Trophoblast cell (in vitro differentiated cells and primary cell): ENCODE results near the gene JAM3.

ENCODE experiments used
- DNase-seq, 2 donors: peaks; one replicate each; pipeline ENCODE4 v3.0.0-alpha.2; 2016
- H2AFZ ChIP-seq: 2 replicates; pipeline ENCODE4 v1.6.1; 2013; ENCODE audit warnings: low read length, moderate library complexity, mild to moderate bottlenecking; ENCODE audit not compliant: insufficient read depth, poor library complexity
- H2AK5ac ChIP-seq: 2 replicates; pipeline ENCODE4 v1.6.1; 2013; ENCODE audit warnings: mild to moderate bottlenecking, low read length
- H2BK120ac ChIP-seq: 2 replicates; pipeline ENCODE4 v1.6.1; 2013; ENCODE audit warnings: low read length, mild to moderate bottlenecking, moderate library complexity; ENCODE audit not compliant: insufficient read depth, poor library complexity
- H2BK12ac ChIP-seq: 2 replicates; pipeline ENCODE4 v1.6.1; 2013; ENCODE audit warnings: mild to moderate bottlenecking, low read length, moderate library complexity
- H2BK5ac ChIP-seq: 2 replicates; pipeline ENCODE4 v1.6.1; 2013; ENCODE audit warnings: low read length, low read depth, moderate library complexity, mild to moderate bottlenecking; ENCODE audit not compliant: poor library complexity
- H3K14ac ChIP-seq: 2 replicates; pipeline ENCODE4 v1.6.1; 2013; ENCODE audit warnings: mild to moderate bottlenecking, low read length
- H3K18ac ChIP-seq: 2 replicates; pipeline ENCODE4 v1.6.1; 2013; ENCODE audit warnings: mild to moderate bottlenecking, low read length
- H3K23ac ChIP-seq: 2 replicates; pipeline ENCODE4 v1.6.1; 2013; ENCODE audit warnings: low read length
- H3K27ac ChIP-seq: 2 replicates; pipeline ENCODE4 v1.5.1; 2013; ENCODE audit warnings: low read depth, mild to moderate bottlenecking, inconsistent platforms, low read length, moderate library complexity
- H3K27me3 ChIP-seq: 2 replicates; pipeline ENCODE4 v1.6.1; 2013; ENCODE audit warnings: inconsistent platforms, mild to moderate bottlenecking, low read length, moderate library complexity; ENCODE audit not compliant: insufficient read depth
- H3K36me3 ChIP-seq, 2 experiments: 1 replicate in 1 of 2; 2 replicates in 1 of 2; pipeline ENCODE4 v1.6.1; 2013; ENCODE audit warnings: low read length in 2 of 2, mild to moderate bottlenecking in 2 of 2, moderate library complexity in 1 of 2; ENCODE audit not compliant: insufficient read depth in 2 of 2, control insufficient read depth in 1 of 2
- H3K4ac ChIP-seq: 2 replicates; pipeline ENCODE4 v1.6.1; 2013; ENCODE audit warnings: low read depth, mild to moderate bottlenecking, low read length, moderate library complexity
- H3K4me1 ChIP-seq, 2 experiments: 1 replicate in 1 of 2; 2 replicates in 1 of 2; pipeline ENCODE4 v1.6.1; 2013; ENCODE audit warnings: low read length in 2 of 2, mild to moderate bottlenecking in 2 of 2, moderate library complexity in 1 of 2; ENCODE audit not compliant: insufficient read depth in 2 of 2, control insufficient read depth in 1 of 2
- H3K4me2 ChIP-seq: 2 replicates; pipeline ENCODE4 v1.6.1; 2013; ENCODE audit warnings: inconsistent platforms, mild to moderate bottlenecking, low read length, moderate library complexity
- H3K4me3 ChIP-seq: 2 replicates; pipeline ENCODE4 v1.5.1; 2013; ENCODE audit warnings: mild to moderate bottlenecking, low read depth, low read length, inconsistent platforms
- H3K79me1 ChIP-seq: one replicate; pipeline ENCODE4 v1.6.1; 2013; ENCODE audit warnings: low read length
- H3K79me2 ChIP-seq: 2 replicates; pipeline ENCODE4 v1.6.1; 2013; ENCODE audit warnings: low read length, mild to moderate bottlenecking; ENCODE audit not compliant: control insufficient read depth, insufficient read depth, poor library complexity
- H3K9ac ChIP-seq: 2 replicates; pipeline ENCODE4 v1.6.1; 2013; ENCODE audit warnings: mild to moderate bottlenecking, low read length
- H3K9me3 ChIP-seq: 2 replicates; pipeline ENCODE4 v1.6.1; 2013; ENCODE audit warnings: low read depth, mild to moderate bottlenecking, control low read depth, inconsistent platforms, low read length; ENCODE audit not compliant: insufficient read depth
- H4K12ac ChIP-seq: 2 replicates; pipeline ENCODE4 v1.6.1; 2013; ENCODE audit warnings: low read depth, mild to moderate bottlenecking, low read length, moderate library complexity
- H4K8ac ChIP-seq: 2 replicates; pipeline ENCODE4 v1.6.1; 2013; ENCODE audit warnings: low read depth, mild to moderate bottlenecking, low read length, moderate library complexity
- H4K91ac ChIP-seq: one replicate; pipeline ENCODE4 v1.6.1; 2013; ENCODE audit warnings: low read depth, mild to moderate bottlenecking, low read length, moderate library complexity
- WGBS: extraction: QIAGEN DNeasy Blood & Tissue Kit; methylation state at CpG from one replicate; pipeline ENCODE4 v1.1.7; 2013; ENCODE audit warnings: missing lambda C conversion rate; ENCODE audit not compliant: insufficient read length, insufficient coverage; ENCODE audit errors: extremely low coverage; 5-methylcytosine and 5-hydroxymethylcytosine counted together

JAM3 gene

GRCh38 chr11:134036492-134037045 is 32.3 kb upstream of the JAM3 start:
- Histone ChIP-seq H3K4ac (no peak overlapping the region), H2BK5ac (no peak overlapping the region), H3K36me3 (no peaks in the 10 kb centered on the region), H3K79me2 (no peaks in the 10 kb centered on the region), H3K23ac (no peak overlapping the region), H2BK120ac (no peak overlapping the region), H3K4me2 (peak overlapping the region; percentile 76), H3K4me1 (peaks cover 8 to 15% of the 10 kb centered on the region in 2 experiments), H2AK5ac (no peak overlapping the region), H4K12ac (peak overlapping the region; percentile 65), H3K9me3 (no peaks in the 10 kb centered on the region), H3K14ac (no peak overlapping the region), H2BK12ac (no peak overlapping the region), H3K4me3 (peak overlapping the region; percentile 81), H4K8ac (peak overlapping the region; percentile 16), H2AFZ (peak overlapping the region; percentile 67), H3K27me3 (no peaks in the 10 kb centered on the region), H3K27ac (no peak overlapping the region), H3K79me1 (peaks cover 6% of the 10 kb centered on the region), H3K18ac (no peak overlapping the region), H3K9ac (no peak overlapping the region), H4K91ac (peak overlapping the region; percentile 5)
- whole genome bisulfite sequencing = no CpG with 5 or more reads among the region's 34 CpGs
- DNase-seq = no peak

GRCh38 chr11:134037046-134037908 is 31.6 kb upstream of the JAM3 start:
- no CpG with 5 or more reads among the region's 54 CpGs for WGBS
- Histone ChIP-seq H3K9me3 (no peaks in the 10 kb centered on the region), H3K36me3 (no peaks in the 10 kb centered on the region), H2BK120ac (peak overlapping the region; percentile 48), H3K79me1 (peaks cover 6% of the 10 kb centered on the region), H2AK5ac (no peak overlapping the region), H3K27ac (peak overlapping the region; percentile 74), H3K27me3 (no peaks in the 10 kb centered on the region), H3K9ac (peak overlapping the region; percentile 71), H3K23ac (no peak overlapping the region), H4K12ac (peak overlapping the region; percentile 65), H2BK12ac (peak overlapping the region; percentile 42), H3K79me2 (no peaks in the 10 kb centered on the region), H4K8ac (peak overlapping the region; percentile 64), H3K18ac (peak overlapping the region; percentile 85), H4K91ac (peak overlapping the region; percentile 89), H3K4me1 (peaks cover 8 to 15% of the 10 kb centered on the region in 2 experiments), H2BK5ac (peak overlapping the region; percentile 62), H3K14ac (peak overlapping the region; percentile 84), H3K4me2 (peak overlapping the region; percentile 76), H3K4me3 (peak overlapping the region; percentile 81), H2AFZ (peak overlapping the region; percentile 67), H3K4ac (no peak overlapping the region)
- peak; percentile 25 to 65 for DNase-seq

GRCh38 chr11:134038897-134039470 is 29.9 kb upstream of the JAM3 start:
- Histone ChIP-seq H3K79me2 (no peaks in the 10 kb centered on the region), H2BK120ac (no peak overlapping the region), H3K36me3 (no peaks in the 10 kb centered on the region), H3K9me3 (no peaks in the 10 kb centered on the region), H4K12ac (no peak overlapping the region), H3K18ac (no peak overlapping the region), H2AFZ (no peak overlapping the region), H3K27ac (no peak overlapping the region), H3K23ac (no peak overlapping the region), H3K14ac (no peak overlapping the region), H2AK5ac (no peak overlapping the region), H3K4me2 (no peak overlapping the region), H2BK5ac (no peak overlapping the region), H2BK12ac (no peak overlapping the region), H3K79me1 (peaks cover 6% of the 10 kb centered on the region), H3K4ac (no peak overlapping the region), H4K91ac (no peak overlapping the region), H3K9ac (no peak overlapping the region), H4K8ac (no peak overlapping the region), H3K4me3 (no peak overlapping the region), H3K4me1 (peaks cover 4 to 11% of the 10 kb centered on the region in 2 experiments), H3K27me3 (no peaks in the 10 kb centered on the region)
- DNase-seq = no peak
- no CpG with 5 or more reads among the region's 10 CpGs for WGBS

- H2BK5ac ChIP-seq = no peak overlapping the region
- H3K27ac ChIP-seq = no peak overlapping the region
- H3K36me3 ChIP-seq = no peaks in the 10 kb centered on the region
- 100% methylated on average over 1 of the region's 18 CpGs for WGBS
- H3K27me3 ChIP-seq = no peaks in the 10 kb centered on the region
- H2AFZ ChIP-seq = no peak overlapping the region
- no peak overlapping the region for H2AK5ac ChIP-seq
- no peak overlapping the region for H3K4me2 ChIP-seq
- H2BK120ac ChIP-seq = no peak overlapping the region
- H3K14ac ChIP-seq = no peak overlapping the region
- no peak overlapping the region for H4K91ac ChIP-seq
- H3K4me1 ChIP-seq = peaks cover 0 to 8% of the 10 kb centered on the region in 2 experiments
- no peak overlapping the region for H3K4ac ChIP-seq
- peaks cover 6% of the 10 kb centered on the region for H3K79me1 ChIP-seq
- no peak overlapping the region for H3K9ac ChIP-seq
- no peaks in the 10 kb centered on the region for H3K9me3 ChIP-seq
- no peaks in the 10 kb centered on the region for H3K79me2 ChIP-seq
- H3K18ac ChIP-seq = no peak overlapping the region
- H4K12ac ChIP-seq = no peak overlapping the region
- no peak for DNase-seq
- no peak overlapping the region for H3K4me3 ChIP-seq
- H2BK12ac ChIP-seq = no peak overlapping the region
- no peak overlapping the region for H3K23ac ChIP-seq
- no peak overlapping the region for H4K8ac ChIP-seq
These were observed 29.0 kb upstream of the JAM3 start for GRCh38 chr11:134039726-134040385.
